HEK293 (cell line): ENCODE results near the gene CAMSAP3.

Experiments used
- HOXC10 ChIP-seq: sonication (generic); formaldehyde crosslinking; IDR thresholded peaks from 2 replicates; pipeline ENCODE4 v1.8.1; 2023; ENCODE audit warnings: mild to moderate bottlenecking, missing genetic modification reagents
- KLF17 ChIP-seq: fragments of 450-650 bp; formaldehyde crosslinking; IDR thresholded peaks from 2 replicates; pipeline ENCODE4 v1.5.1; 2016; ENCODE audit warnings: missing biosample characterization, missing genetic modification characterization
- MEIS1 ChIP-seq: sonication (generic); formaldehyde crosslinking; IDR thresholded peaks from 2 replicates; pipeline ENCODE4 v1.8.1; 2022; ENCODE audit warnings: missing genetic modification reagents, mild to moderate bottlenecking, borderline replicate concordance
- PRDM1 ChIP-seq: fragments of 450-650 bp; formaldehyde crosslinking; IDR thresholded peaks from 2 replicates; pipeline ENCODE4; 2016; ENCODE audit warnings: missing biosample characterization, missing genetic modification characterization
- PRDM4 ChIP-seq: fragments of 450-650 bp; formaldehyde crosslinking; IDR thresholded peaks from 2 replicates; pipeline ENCODE4 v1.5.1; 2017; ENCODE audit warnings: missing biosample characterization, missing genetic modification characterization
- PRDM6 ChIP-seq: fragments of 450-650 bp; formaldehyde crosslinking; IDR thresholded peaks from 2 replicates; pipeline ENCODE4 v1.5.1; 2017; ENCODE audit warnings: missing biosample characterization, missing genetic modification characterization
- SALL2 ChIP-seq: fragments of 450-650 bp; formaldehyde crosslinking; IDR thresholded peaks from 2 replicates; pipeline ENCODE4 v1.5.0; 2017; ENCODE audit warnings: missing biosample characterization, mild to moderate bottlenecking, missing genetic modification characterization, borderline replicate concordance
- SCRT2 ChIP-seq: fragments of 450-650 bp; formaldehyde crosslinking; IDR thresholded peaks from 2 replicates; pipeline ENCODE4 v1.5.1; 2016; ENCODE audit warnings: missing biosample characterization, missing genetic modification characterization
- SP2 ChIP-seq: fragments of 450-650 bp; formaldehyde crosslinking; IDR thresholded peaks from 2 replicates; pipeline ENCODE4 v1.5.1; 2016; ENCODE audit warnings: missing biosample characterization, missing genetic modification characterization
- ZBTB6 ChIP-seq: fragments of 450-650 bp; formaldehyde crosslinking; IDR thresholded peaks from 2 replicates; pipeline ENCODE4 v1.5.1; 2017; ENCODE audit warnings: missing biosample characterization, missing genetic modification characterization
- ZBTB8A ChIP-seq: fragments of 450-650 bp; formaldehyde crosslinking; IDR thresholded peaks from 2 replicates; pipeline ENCODE4 v1.5.1; 2016; ENCODE audit warnings: missing biosample characterization, missing genetic modification characterization
- ZNF24 ChIP-seq: fragments of 450-650 bp; formaldehyde crosslinking; IDR thresholded peaks from 2 replicates; pipeline ENCODE4 v1.5.1; 2016; ENCODE audit warnings: missing biosample characterization, missing genetic modification characterization
- ZNF433 ChIP-seq: fragments of 450-650 bp; formaldehyde crosslinking; IDR thresholded peaks from 2 replicates; pipeline ENCODE4 v1.5.1; 2016; ENCODE audit warnings: missing biosample characterization, missing genetic modification characterization, low read depth
- ZNF514 ChIP-seq: fragments of 450-650 bp; formaldehyde crosslinking; IDR thresholded peaks from 2 replicates; pipeline ENCODE4 v1.5.1; 2016; ENCODE audit warnings: missing biosample characterization, missing genetic modification characterization
- ZNF530 ChIP-seq: fragments of 450-650 bp; formaldehyde crosslinking; IDR thresholded peaks from 2 replicates; pipeline ENCODE4 v1.5.1; 2016; ENCODE audit warnings: low read depth, missing biosample characterization, missing genetic modification characterization
- ZNF560 ChIP-seq: fragments of 450-650 bp; formaldehyde crosslinking; IDR thresholded peaks from 2 replicates; pipeline ENCODE4 v1.5.1; 2017; ENCODE audit warnings: missing biosample characterization, missing genetic modification characterization, borderline replicate concordance
- ZNF658 ChIP-seq: fragments of 450-650 bp; formaldehyde crosslinking; IDR thresholded peaks from 2 replicates; pipeline ENCODE4; 2016; ENCODE audit warnings: missing biosample characterization, missing genetic modification characterization
- ZNF704 ChIP-seq: fragments of 450-650 bp; formaldehyde crosslinking; IDR thresholded peaks from 2 replicates; pipeline ENCODE4 v1.5.1; 2016; ENCODE audit warnings: missing biosample characterization, missing genetic modification characterization
- TF ChIP-seq, protein P1 (sequence below): fragments of 450-650 bp; formaldehyde crosslinking; IDR thresholded peaks from 2 replicates; pipeline ENCODE4 v1.5.1; 2016; ENCODE audit warnings: missing biosample characterization, missing genetic modification characterization
- TF ChIP-seq, protein P2 (sequence below): fragments of 450-650 bp; formaldehyde crosslinking; IDR thresholded peaks from 2 replicates; pipeline ENCODE4 v1.5.1; 2016; ENCODE audit warnings: missing biosample characterization, missing genetic modification characterization
- TF ChIP-seq, protein P3 (sequence below): fragments of 450-650 bp; formaldehyde crosslinking; IDR thresholded peaks from 2 replicates; pipeline ENCODE4 v1.5.1; 2017; ENCODE audit warnings: missing biosample characterization, missing genetic modification characterization
- TF ChIP-seq, protein P4 (sequence below): fragments of 450-650 bp; formaldehyde crosslinking; IDR thresholded peaks from 2 replicates; pipeline ENCODE4 v1.5.1; 2016; ENCODE audit warnings: missing biosample characterization, missing genetic modification characterization
- TF ChIP-seq, protein P5 (sequence below): fragments of 450-650 bp; formaldehyde crosslinking; IDR thresholded peaks from 2 replicates; pipeline ENCODE4 v1.5.1; 2016; ENCODE audit warnings: missing biosample characterization, missing genetic modification characterization, borderline replicate concordance

CAMSAP3 gene

GRCh38 chr19:7622933-7623685, 27.4 kb downstream of the CAMSAP3 start (continued):
- TF ChIP-seq SCRT2 (peak; percentile 52; the same call in 1 of the 2 replicates), SP2 (peak; percentile 54), ZNF658 (tag by site-specific recombination) (no peak), ZNF704 (tag by site-specific recombination) (no peak), PRDM6 (tag by site-specific recombination) (no peak), PRDM1 (tag by site-specific recombination) (no peak), ZNF514 (tag by site-specific recombination) (no peak), SALL2 (tag by site-specific recombination) (no peak), ZNF560 (tag by site-specific recombination) (no peak), ZNF24 (no peak), KLF17 (tag by site-specific recombination) (no peak), ZNF433 (tag by site-specific recombination) (no peak), ZBTB8A (tag by site-specific recombination) (peak; percentile 67; the same call in 1 of the 2 replicates), MEIS1 (no peak), ZNF530 (tag by site-specific recombination) (no peak), ZBTB6 (tag by site-specific recombination) (no peak), PRDM4 (tag by site-specific recombination) (no peak), HOXC10 (CRISPR knock-in tag) (no peak)
- TF ChIP-seq, protein P1, sequence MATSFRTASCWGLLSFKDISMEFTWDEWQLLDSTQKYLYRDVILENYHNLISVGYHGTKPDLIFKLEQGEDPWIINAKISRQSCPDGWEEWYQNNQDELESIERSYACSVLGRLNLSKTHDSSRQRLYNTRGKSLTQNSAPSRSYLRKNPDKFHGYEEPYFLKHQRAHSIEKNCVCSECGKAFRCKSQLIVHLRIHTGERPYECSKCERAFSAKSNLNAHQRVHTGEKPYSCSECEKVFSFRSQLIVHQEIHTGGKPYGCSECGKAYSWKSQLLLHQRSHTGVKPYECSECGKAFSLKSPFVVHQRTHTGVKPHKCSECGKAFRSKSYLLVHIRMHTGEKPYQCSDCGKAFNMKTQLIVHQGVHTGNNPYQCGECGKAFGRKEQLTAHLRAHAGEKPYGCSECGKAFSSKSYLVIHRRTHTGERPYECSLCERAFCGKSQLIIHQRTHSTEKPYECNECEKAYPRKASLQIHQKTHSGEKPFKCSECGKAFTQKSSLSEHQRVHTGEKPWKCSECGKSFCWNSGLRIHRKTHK (tag by site-specific recombination), result no peak
- TF ChIP-seq, protein P2, sequence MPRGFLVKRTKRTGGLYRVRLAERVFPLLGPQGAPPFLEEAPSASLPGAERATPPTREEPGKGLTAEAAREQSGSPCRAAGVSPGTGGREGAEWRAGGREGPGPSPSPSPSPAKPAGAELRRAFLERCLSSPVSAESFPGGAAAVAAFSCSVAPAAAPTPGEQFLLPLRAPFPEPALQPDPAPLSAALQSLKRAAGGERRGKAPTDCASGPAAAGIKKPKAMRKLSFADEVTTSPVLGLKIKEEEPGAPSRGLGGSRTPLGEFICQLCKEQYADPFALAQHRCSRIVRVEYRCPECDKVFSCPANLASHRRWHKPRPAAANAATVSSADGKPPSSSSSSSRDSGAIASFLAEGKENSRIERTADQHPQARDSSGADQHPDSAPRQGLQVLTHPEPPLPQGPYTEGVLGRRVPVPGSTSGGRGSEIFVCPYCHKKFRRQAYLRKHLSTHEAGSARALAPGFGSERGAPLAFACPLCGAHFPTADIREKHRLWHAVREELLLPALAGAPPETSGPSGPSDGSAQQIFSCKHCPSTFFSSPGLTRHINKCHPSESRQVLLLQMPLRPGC (tag by site-specific recombination), result no peak
- TF ChIP-seq, protein P3, sequence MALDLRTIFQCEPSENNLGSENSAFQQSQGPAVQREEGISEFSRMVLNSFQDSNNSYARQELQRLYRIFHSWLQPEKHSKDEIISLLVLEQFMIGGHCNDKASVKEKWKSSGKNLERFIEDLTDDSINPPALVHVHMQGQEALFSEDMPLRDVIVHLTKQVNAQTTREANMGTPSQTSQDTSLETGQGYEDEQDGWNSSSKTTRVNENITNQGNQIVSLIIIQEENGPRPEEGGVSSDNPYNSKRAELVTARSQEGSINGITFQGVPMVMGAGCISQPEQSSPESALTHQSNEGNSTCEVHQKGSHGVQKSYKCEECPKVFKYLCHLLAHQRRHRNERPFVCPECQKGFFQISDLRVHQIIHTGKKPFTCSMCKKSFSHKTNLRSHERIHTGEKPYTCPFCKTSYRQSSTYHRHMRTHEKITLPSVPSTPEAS, result peak; percentile 62; the same call in 1 of the 2 replicates
- TF ChIP-seq, protein P4, sequence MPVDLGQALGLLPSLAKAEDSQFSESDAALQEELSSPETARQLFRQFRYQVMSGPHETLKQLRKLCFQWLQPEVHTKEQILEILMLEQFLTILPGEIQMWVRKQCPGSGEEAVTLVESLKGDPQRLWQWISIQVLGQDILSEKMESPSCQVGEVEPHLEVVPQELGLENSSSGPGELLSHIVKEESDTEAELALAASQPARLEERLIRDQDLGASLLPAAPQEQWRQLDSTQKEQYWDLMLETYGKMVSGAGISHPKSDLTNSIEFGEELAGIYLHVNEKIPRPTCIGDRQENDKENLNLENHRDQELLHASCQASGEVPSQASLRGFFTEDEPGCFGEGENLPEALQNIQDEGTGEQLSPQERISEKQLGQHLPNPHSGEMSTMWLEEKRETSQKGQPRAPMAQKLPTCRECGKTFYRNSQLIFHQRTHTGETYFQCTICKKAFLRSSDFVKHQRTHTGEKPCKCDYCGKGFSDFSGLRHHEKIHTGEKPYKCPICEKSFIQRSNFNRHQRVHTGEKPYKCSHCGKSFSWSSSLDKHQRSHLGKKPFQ (tag by site-specific recombination), result no peak
- TF ChIP-seq, protein P5, sequence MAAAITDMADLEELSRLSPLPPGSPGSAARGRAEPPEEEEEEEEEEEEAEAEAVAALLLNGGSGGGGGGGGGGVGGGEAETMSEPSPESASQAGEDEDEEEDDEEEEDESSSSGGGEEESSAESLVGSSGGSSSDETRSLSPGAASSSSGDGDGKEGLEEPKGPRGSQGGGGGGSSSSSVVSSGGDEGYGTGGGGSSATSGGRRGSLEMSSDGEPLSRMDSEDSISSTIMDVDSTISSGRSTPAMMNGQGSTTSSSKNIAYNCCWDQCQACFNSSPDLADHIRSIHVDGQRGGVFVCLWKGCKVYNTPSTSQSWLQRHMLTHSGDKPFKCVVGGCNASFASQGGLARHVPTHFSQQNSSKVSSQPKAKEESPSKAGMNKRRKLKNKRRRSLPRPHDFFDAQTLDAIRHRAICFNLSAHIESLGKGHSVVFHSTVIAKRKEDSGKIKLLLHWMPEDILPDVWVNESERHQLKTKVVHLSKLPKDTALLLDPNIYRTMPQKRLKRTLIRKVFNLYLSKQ (tag by site-specific recombination), result no peak
